ENCODE measurements around the gene ANO9.

ANO9 gene

GRCh38 chr11:460331-461199 is 18.8 kb upstream of the ANO9 start:
- Histone ChIP-seq H3K9me3 (ENCODE audit: control insufficient read depth, insufficient read depth, low read length) (no peaks in the 10 kb centered on the region), H3K27me3 (ENCODE audit: control insufficient read depth, insufficient read depth, low read length) (no peaks in the 10 kb centered on the region), H3K9ac (ENCODE audit: low read depth, low read length) (no peak overlapping the region), H3K36me3 (ENCODE audit: control insufficient read depth, insufficient read depth, low read length) (peaks cover 43% of the 10 kb centered on the region), H3K27ac (ENCODE audit: low read depth, low read length) (no peak overlapping the region), H3K4me3 (ENCODE audit: low read depth, low read length) (no peak overlapping the region), H3K4me1 (ENCODE audit: control insufficient read depth, insufficient read depth, low read length) (peaks cover 21% of the 10 kb centered on the region)

GRCh38 chr11:459511-460220 is 17.9 kb upstream of the ANO9 start:
- Histone ChIP-seq H3K4me1 (ENCODE audit: control insufficient read depth, insufficient read depth, low read length) (peaks cover 30% of the 10 kb centered on the region), H3K9ac (ENCODE audit: low read depth, low read length) (no peak overlapping the region), H3K9me3 (ENCODE audit: control insufficient read depth, insufficient read depth, low read length) (no peaks in the 10 kb centered on the region), H3K27ac (ENCODE audit: low read depth, low read length) (no peak overlapping the region), H3K4me3 (ENCODE audit: low read depth, low read length) (no peak overlapping the region), H3K36me3 (ENCODE audit: control insufficient read depth, insufficient read depth, low read length) (peaks cover 38% of the 10 kb centered on the region), H3K27me3 (ENCODE audit: control insufficient read depth, insufficient read depth, low read length) (no peaks in the 10 kb centered on the region)

GRCh38 chr11:457111-457760 is 15.4 kb upstream of the ANO9 start:
- Histone ChIP-seq H3K9me3 (ENCODE audit: control insufficient read depth, insufficient read depth, low read length) (no peaks in the 10 kb centered on the region), H3K36me3 (ENCODE audit: control insufficient read depth, insufficient read depth, low read length) (peaks cover 51% of the 10 kb centered on the region), H3K27me3 (ENCODE audit: control insufficient read depth, insufficient read depth, low read length) (no peaks in the 10 kb centered on the region), H3K4me3 (ENCODE audit: low read depth, low read length) (no peak overlapping the region), H3K27ac (ENCODE audit: low read depth, low read length) (peak overlapping the region; percentile 69), H3K9ac (ENCODE audit: low read depth, low read length) (no peak overlapping the region), H3K4me1 (ENCODE audit: control insufficient read depth, insufficient read depth, low read length) (peaks cover 30% of the 10 kb centered on the region)

- no peak overlapping the region for H3K4me3 ChIP-seq (ENCODE audit: low read depth, low read length)
- H3K9ac ChIP-seq (ENCODE audit: low read depth, low read length): no peak overlapping the region
- peaks cover 31% of the 10 kb centered on the region for H3K4me1 ChIP-seq (ENCODE audit: control insufficient read depth, insufficient read depth, low read length)
- no peaks in the 10 kb centered on the region for H3K27me3 ChIP-seq (ENCODE audit: control insufficient read depth, insufficient read depth, low read length)
- no peaks in the 10 kb centered on the region for H3K9me3 ChIP-seq (ENCODE audit: control insufficient read depth, insufficient read depth, low read length)
- H3K36me3 ChIP-seq (ENCODE audit: control insufficient read depth, insufficient read depth, low read length): peaks cover 48% of the 10 kb centered on the region
- H3K27ac ChIP-seq (ENCODE audit: low read depth, low read length): peak overlapping the region; percentile 69
Observed at GRCh38 chr11:456533-456932, 14.7 kb upstream of the ANO9 start.

- Histone ChIP-seq H3K9ac (ENCODE audit: low read depth, low read length) (no peak overlapping the region), H3K36me3 (ENCODE audit: control insufficient read depth, insufficient read depth, low read length) (peaks cover 40% of the 10 kb centered on the region), H3K27me3 (ENCODE audit: control insufficient read depth, insufficient read depth, low read length) (no peaks in the 10 kb centered on the region), H3K4me3 (ENCODE audit: low read depth, low read length) (no peak overlapping the region), H3K27ac (ENCODE audit: low read depth, low read length) (no peak overlapping the region), H3K4me1 (ENCODE audit: control insufficient read depth, insufficient read depth, low read length) (peaks cover 36% of the 10 kb centered on the region), H3K9me3 (ENCODE audit: control insufficient read depth, insufficient read depth, low read length) (no peaks in the 10 kb centered on the region)
Observed at GRCh38 chr11:455566-456147, 13.8 kb upstream of the ANO9 start.

- Histone ChIP-seq H3K4me3 (ENCODE audit: low read depth, low read length) (no peak overlapping the region), H3K36me3 (ENCODE audit: control insufficient read depth, insufficient read depth, low read length) (peaks cover 33% of the 10 kb centered on the region)
Observed at GRCh38 chr11:454801-455565, 13.2 kb upstream of the ANO9 start.

GRCh38 chr11:454043-454442 is 12.2 kb upstream of the ANO9 start:
- peaks cover 26% of the 10 kb centered on the region for H3K36me3 ChIP-seq (ENCODE audit: control insufficient read depth, insufficient read depth, low read length)
- H3K9ac ChIP-seq (ENCODE audit: low read depth, low read length): no peak overlapping the region
- H3K4me3 ChIP-seq (ENCODE audit: low read depth, low read length): no peak overlapping the region

More at GRCh38 chr11:454801-455565, 13.2 kb upstream of the ANO9 start:
- H3K4me1 ChIP-seq (ENCODE audit: control insufficient read depth, insufficient read depth, low read length): peaks cover 36% of the 10 kb centered on the region
- no peaks in the 10 kb centered on the region for H3K9me3 ChIP-seq (ENCODE audit: control insufficient read depth, insufficient read depth, low read length)
- no peak overlapping the region for H3K9ac ChIP-seq (ENCODE audit: low read depth, low read length)
- H3K27me3 ChIP-seq (ENCODE audit: control insufficient read depth, insufficient read depth, low read length): no peaks in the 10 kb centered on the region
- no peak overlapping the region for H3K27ac ChIP-seq (ENCODE audit: low read depth, low read length)

GRCh38 chr11:453564-453963 is 11.8 kb upstream of the ANO9 start:
- Histone ChIP-seq H3K36me3 (ENCODE audit: control insufficient read depth, insufficient read depth, low read length) (peaks cover 23% of the 10 kb centered on the region), H3K4me3 (ENCODE audit: low read depth, low read length) (no peak overlapping the region), H3K4me1 (ENCODE audit: control insufficient read depth, insufficient read depth, low read length) (peaks cover 39% of the 10 kb centered on the region), H3K27me3 (ENCODE audit: control insufficient read depth, insufficient read depth, low read length) (no peaks in the 10 kb centered on the region), H3K9ac (ENCODE audit: low read depth, low read length) (no peak overlapping the region), H3K27ac (ENCODE audit: low read depth, low read length) (no peak overlapping the region), H3K9me3 (ENCODE audit: control insufficient read depth, insufficient read depth, low read length) (no peaks in the 10 kb centered on the region)

More at GRCh38 chr11:454043-454442, 12.2 kb upstream of the ANO9 start:
- no peaks in the 10 kb centered on the region for H3K27me3 ChIP-seq (ENCODE audit: control insufficient read depth, insufficient read depth, low read length)
- no peaks in the 10 kb centered on the region for H3K9me3 ChIP-seq (ENCODE audit: control insufficient read depth, insufficient read depth, low read length)
- H3K27ac ChIP-seq (ENCODE audit: low read depth, low read length): no peak overlapping the region
- H3K4me1 ChIP-seq (ENCODE audit: control insufficient read depth, insufficient read depth, low read length): peaks cover 36% of the 10 kb centered on the region

- Histone ChIP-seq H3K36me3 (ENCODE audit: control insufficient read depth, insufficient read depth, low read length) (peaks cover 22% of the 10 kb centered on the region), H3K27ac (ENCODE audit: low read depth, low read length) (no peak overlapping the region), H3K9ac (ENCODE audit: low read depth, low read length) (no peak overlapping the region), H3K27me3 (ENCODE audit: control insufficient read depth, insufficient read depth, low read length) (no peaks in the 10 kb centered on the region), H3K4me3 (ENCODE audit: low read depth, low read length) (no peak overlapping the region), H3K4me1 (ENCODE audit: control insufficient read depth, insufficient read depth, low read length) (peaks cover 39% of the 10 kb centered on the region), H3K9me3 (ENCODE audit: control insufficient read depth, insufficient read depth, low read length) (no peaks in the 10 kb centered on the region)
Observed at GRCh38 chr11:452916-453527, 11.2 kb upstream of the ANO9 start.

- H3K9me3 ChIP-seq (ENCODE audit: control insufficient read depth, insufficient read depth, low read length): no peaks in the 10 kb centered on the region
- H3K4me3 ChIP-seq (ENCODE audit: low read depth, low read length): no peak overlapping the region
- no peak overlapping the region for H3K27ac ChIP-seq (ENCODE audit: low read depth, low read length)
- H3K27me3 ChIP-seq (ENCODE audit: control insufficient read depth, insufficient read depth, low read length): no peaks in the 10 kb centered on the region
- peaks cover 34% of the 10 kb centered on the region for H3K4me1 ChIP-seq (ENCODE audit: control insufficient read depth, insufficient read depth, low read length)
- H3K36me3 ChIP-seq (ENCODE audit: control insufficient read depth, insufficient read depth, low read length): peaks cover 22% of the 10 kb centered on the region
- H3K9ac ChIP-seq (ENCODE audit: low read depth, low read length): no peak overlapping the region
Observed at GRCh38 chr11:452203-452744, 10.5 kb upstream of the ANO9 start.

Data from HUES48 (cell line).